ENCODE measurements around the gene SURF2. TPM values are rescaled to one million over a fixed set of nuclear protein-coding genes. Genes with fewer than 3 reads are reported as not detected.
A peak's percentile ranks its signal among the peaks of the same experiment; 100 is the strongest.
"Not testable (repeated sequence)": the region's sequence is repeated elsewhere in the genome, so short reads cannot be mapped to it uniquely, and the experiment has no call there.

The SURF2 gene
- total RNA-seq = 12.5 TPM
- long read RNA-seq, partial matches to known transcripts = 6 of 21 reads
- long read RNA-seq, other reads (novel, unspliced or antisense) = 13 of 21 reads

DNA sequence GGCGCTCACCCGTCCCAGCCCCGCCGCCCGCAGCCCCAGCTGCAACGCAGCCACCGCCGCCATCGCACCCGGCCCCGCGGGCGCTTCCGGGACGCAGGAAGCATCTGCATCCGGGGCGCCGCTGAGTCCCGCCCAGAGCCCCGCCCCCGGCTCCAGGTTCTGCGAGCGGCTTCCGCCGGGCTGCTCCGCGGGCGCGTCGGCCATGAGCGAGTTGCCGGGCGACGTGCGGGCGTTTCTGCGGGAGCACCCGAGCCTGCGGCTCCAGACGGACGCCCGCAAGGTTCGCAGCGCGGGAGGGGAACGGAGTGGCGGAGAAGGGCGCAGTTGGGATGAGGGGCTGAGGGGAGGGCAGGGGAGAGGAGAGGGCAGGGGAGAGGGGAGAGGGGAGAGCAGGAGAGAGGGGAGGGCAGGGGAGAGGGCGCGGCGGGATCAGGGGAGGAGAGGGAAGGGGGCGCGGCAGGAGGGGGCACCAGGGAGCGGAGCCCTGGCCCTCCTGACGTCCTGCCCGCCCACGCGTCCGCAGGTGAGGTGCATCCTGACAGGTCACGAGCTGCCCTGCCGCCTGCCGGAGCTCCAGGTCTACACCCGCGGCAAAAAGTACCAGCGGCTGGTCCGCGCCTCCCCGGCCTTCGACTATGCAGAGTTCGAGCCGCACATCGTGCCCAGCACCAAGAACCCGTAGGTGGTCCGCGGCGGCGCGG, at the start of gene SURF2, which contains the start of gene SURF1:
TSS of gene SURF2 (plus strand) at position 160 of the 701 bp plus-strand sequence. CDS start at position 203, 43 bp downstream.
TSS of gene SURF1 (minus strand) at position 97 of the 701 bp plus-strand sequence. CDS start at position 63, 34 bp downstream.
- DNase-seq (ENCODE audit: low spot score) = peak; percentile 96
- intact Hi-C loops (cut with DNase I) = no loop called here

DNA sequence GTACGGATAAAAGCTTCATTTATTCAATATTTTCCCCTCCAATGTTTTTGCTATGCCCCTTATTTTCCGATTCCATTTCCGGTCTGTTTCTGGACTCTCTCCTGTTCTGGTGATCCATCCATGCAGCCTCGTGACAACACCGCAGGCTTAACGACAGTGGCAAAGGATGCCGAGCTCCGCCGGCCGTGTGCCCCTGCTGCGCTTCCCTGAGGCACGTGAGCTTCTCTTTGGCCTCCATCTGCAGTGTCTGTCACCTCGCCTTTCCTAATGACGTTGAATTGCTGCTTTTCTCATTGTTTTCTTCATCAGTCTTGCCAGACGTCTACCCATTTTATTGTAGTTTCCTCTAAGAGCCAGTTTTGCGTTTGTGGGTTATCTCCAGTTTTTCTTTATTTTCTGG, 49.0 kb upstream of the SURF2 start:
- DNase-seq (ENCODE audit: low spot score) = no peak
- intact Hi-C loops (cut with DNase I) = no loop called here

DNA sequence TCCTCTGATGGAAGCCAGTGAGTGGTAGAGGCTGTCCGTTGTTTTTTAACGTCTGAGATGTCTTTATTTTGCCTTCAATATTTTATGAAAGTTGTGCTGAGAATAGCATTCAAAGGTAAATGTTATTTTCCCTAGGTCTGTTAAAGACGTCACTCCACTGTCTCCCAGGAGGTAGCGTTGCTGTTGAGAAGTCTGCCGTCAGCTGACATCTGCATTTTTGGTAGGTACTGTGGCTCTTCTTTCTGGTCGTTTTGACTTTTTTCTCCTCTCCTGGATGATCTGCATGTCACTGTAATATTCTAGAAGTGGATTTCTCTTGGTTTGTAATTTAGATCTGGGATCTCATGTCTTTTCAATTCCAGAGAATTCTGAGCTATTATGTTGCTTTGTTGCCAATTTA, 46.7 kb upstream of the SURF2 start:
- intact Hi-C loops (cut with DNase I) = no loop called here
- DNase-seq (ENCODE audit: low spot score) = no peak

DNA sequence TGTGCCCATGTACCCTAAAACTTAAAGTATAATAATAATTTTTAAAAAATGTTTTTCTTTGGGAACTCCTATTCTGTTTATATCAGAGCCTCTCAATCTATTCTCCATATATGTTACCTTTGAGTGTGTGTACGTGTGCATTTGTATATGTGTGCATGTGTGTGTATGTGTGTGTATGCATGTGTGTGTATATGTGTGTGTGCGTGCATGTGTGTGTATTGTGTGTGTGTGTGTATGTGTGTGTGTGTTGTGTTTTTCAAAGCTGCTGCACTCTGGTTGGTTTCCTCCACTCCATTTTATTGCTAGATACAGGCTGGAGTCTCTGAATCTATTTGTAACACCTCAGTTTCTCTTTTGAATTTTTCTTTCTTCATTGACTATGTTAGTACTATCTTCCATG, 40.4 kb upstream of the SURF2 start:
- intact Hi-C loops (cut with DNase I) = no loop called here
- DNase-seq (ENCODE audit: low spot score) = no peak

DNA sequence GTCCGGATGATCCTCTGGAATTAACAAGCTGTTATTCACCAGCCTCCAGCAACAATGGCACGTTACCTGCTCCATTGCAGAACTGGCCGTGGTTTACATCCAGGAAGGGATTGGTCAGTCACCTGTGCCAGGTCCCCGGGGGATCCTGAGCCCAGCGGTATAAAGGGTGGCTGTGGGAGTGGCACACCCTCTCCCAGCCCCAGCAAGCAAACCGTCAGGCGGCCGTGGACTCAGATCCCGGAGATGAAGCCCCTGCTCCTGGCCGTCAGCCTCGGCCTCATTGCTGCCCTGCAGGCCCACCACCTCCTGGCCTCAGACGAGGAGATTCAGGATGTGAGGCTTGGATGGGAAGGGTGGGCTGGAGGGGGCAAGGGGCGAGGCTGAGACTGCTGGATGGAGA, 38.8 kb upstream of the SURF2 start:
- DNase-seq (ENCODE audit: low spot score) = peak; percentile 29
- intact Hi-C loops (cut with DNase I) = not testable (repeated sequence)

DNA sequence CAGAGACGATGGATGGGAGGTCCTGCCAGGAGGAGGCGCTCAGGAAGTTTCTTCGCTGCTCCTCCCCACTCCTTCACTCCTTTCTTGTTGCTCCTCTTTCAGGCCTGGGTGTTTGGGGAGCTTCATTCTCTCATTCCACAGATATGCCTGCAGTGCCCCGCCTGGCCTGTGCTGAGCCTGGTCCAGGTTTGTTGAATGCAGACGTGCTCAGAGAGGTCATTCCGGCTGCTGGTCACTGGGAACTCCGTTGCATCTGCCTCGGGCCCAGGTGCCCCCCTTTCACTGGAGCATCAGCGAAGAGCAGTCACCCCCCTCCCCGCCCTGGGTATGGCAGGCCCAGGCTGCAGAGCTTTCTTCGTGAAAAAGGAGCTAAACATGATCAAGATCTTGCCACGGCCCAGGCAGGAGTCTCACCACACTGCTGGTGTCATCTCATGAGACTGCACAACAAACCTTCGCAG, 35.9 kb upstream of the SURF2 start:
- DNase-seq (ENCODE audit: low spot score) = peak; percentile 54
- intact Hi-C loops (cut with DNase I) = no loop called here

DNA sequence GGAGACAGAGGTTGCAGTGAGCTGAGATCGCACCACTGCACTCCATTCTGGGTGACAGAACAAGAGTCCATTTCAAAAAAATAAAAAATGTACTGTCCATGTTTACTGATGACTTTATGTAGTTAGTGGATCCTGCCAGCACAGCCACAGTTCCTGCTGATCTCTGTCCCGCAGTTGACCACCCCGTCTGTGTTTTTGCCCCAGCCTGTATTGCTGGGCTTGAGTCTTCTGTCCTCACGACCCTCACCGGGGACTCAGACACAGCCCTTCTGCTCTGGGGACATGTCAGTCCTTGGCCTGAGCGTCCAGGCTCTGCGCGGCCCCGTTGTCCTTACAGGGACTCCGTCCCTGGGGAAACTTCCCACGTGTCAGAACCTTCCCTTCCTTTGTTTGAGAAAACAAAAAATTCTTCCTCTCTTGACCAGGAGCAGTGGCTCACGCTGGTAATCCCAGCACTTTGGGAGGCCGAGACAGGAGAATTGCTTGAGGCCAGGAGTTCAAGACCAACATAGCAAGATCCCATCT, 34.9 kb upstream of the SURF2 start:
- intact Hi-C loops (cut with DNase I) = no loop called here

DNA sequence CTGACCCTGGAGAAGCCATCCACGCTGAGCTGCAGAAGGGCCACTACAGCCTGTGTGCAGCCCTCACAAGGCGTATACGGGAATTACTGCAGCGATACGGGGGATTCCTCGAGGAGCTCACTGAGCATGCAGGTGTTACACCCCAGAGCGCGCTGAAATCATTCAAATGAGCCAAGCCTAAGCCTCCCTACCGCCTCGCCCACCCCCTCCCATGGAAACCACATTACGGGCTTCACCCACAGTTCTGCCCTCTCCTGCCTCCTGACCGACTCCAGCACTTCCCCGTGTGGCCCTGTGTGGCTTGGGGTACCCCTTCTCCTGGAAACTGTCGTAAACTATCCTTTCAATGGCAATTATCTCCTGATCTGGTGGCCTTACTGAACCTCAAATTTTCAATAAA, 33.6 kb upstream of the SURF2 start:
- peak; percentile 24 for DNase-seq (ENCODE audit: low spot score)
- intact Hi-C loops (cut with DNase I) = no loop called here

More for the DNA sequence above, 34.9 kb upstream of the SURF2 start:
- peak; percentile 61 for DNase-seq (ENCODE audit: low spot score)

DNA sequence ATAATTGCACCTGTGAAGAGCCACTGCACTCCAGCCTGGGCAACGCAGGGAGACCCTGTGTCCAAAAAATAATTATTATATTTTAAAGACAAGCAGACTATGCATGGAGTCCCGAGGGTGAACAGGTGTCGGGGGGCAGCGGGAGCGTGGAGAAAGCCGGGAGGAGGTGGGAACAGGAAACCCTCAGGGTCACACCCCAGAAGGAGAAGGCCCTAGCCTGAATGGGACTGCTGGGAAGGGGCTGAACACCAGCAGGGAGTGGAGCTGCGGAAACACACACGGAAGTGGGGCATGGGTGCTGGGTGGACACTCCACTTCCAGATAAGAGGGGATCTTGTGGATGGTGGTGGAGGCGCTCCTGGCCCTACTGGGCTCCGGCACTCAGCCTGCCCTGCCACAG, 33.1 kb upstream of the SURF2 start:
- intact Hi-C loops (cut with DNase I) = no loop called here
- DNase-seq (ENCODE audit: low spot score) = peak; percentile 41

DNA sequence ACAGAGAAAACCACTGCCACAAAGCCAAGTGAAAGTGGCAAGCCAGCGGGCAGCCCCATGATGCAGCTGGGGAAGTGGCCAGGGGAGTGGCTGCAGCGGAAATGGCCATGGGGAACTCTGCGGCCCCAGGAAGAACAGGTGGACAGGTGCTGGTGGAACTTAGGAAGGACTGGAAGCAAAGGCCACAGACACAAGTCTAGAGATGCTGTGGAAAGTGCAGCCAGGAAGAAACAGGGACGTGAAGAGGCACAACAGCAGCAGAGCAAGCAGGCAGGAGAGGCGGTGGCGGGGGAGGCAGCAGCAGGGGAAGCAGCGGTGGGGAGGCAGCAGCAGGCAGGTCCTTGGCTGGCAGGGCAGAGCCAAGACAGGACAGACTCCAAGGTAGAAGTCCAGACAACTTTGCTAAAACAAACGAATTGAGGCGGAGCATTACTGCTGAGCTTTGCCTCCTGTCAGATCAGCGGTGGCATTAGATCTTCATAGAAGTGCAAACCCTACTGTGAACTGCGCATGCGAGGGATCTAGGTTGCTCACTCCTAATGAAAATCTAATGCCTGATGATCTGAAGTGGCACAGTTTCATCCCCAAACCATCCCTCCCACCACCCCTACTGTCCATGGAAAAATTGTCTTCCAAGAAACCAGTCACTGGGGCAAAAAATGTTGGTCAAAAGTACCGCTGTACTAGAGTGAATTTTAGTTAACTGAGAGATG, 32.2 kb upstream of the SURF2 start:
- intact Hi-C loops (cut with DNase I) = no loop called here
- DNase-seq (ENCODE audit: low spot score) = peak; percentile 62

DNA sequence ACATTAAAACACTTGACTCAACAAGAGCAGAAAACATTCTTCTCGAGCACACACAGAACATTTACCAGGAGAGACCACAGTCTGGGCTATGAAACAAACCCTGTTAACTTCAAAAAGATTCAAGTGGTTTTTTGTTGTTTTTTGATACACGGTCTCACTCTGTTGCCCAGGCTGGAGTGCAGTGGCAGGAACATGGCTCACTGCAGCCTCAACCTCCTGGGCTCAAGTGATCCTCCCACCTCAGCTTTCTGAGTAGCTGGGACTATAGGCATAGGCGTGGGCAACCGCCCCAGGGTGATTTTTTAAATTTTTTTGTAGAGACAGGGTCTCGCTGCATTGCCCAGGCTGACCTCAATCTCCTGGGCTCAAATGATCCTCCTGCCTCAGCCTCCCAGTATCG, 29.3 kb upstream of the SURF2 start:
- DNase-seq (ENCODE audit: low spot score); intact Hi-C loops (cut with DNase I): not testable (repeated sequence)

DNA sequence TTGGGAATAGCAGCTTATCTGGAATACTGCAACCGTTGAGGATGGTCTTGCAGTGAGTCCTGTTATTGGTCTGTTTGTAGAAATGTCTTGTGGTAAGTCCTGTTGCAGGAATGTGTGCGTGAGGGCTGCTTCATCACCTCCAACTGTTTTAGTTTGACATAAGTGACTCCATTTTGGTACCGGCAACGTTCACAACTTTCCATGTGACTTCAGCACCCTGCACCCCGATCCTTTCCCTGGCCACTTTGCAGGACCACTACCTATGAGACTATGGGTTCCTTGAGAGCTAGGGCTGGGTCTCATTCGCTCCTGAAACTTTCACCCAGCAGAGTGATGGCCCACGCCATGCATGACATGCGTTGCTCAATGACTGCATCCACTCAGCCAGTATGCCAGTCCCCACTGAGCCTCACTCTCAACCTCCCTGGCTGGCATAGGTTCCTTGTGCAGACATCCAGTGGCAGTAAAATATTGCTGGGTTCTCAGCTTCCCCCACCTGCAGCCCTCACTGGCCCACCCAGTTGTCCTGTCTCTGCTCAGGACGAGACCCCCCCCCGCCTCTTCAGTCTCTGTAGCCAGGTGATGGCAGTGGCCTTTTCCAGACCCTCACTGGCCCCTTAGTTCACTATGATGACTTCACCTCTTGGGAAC, 28.4 kb upstream of the SURF2 start:
- peak; percentile 39 for DNase-seq (ENCODE audit: low spot score)
- intact Hi-C loops (cut with DNase I) = no loop called here

DNA sequence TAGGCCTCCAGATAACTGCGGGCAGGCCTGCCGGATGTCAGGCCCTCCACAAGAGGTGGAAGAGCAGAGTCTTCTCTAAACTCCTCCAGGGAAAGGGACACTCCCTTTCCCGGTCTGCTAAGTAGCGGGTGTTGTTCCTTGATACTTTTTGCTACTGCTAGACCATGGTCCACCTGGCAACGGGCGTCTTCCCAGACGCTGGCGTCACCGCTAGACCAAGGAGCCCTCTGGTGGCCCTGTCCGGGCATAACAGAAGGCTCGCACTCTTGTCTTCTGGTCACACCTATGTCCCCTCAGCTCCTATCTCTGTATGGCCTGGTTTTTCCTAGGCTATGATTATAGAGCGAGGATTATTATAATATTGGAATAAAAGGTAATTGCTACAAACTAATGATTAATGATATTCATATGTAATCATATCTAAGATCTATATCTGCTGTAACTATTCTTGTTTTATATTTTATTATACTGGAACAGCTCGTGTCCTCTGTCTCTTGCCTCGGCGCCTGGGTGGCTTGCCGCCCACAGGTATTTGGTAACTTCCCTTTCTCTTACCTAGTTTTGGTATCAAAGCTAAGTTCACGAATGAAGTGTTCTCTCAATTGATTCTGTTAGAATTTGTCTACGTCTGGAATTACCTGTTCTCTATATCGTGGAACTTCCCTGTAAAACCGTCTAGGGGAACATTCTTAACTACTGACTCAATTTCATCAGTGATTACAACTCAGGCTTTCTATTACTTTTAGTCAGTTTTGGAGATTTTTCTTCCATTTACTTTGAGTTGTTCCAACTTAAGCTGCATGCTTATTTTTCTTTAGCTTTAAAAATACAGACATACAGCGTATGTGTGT, 26.8 kb upstream of the SURF2 start:
- intact Hi-C loops (cut with DNase I) = loop anchor here (5.0 kb wide), 1 partner anchor 142 kb away; no protein-coding TSS in a partner anchor
- peak; percentile 20 for DNase-seq (ENCODE audit: low spot score)

DNA sequence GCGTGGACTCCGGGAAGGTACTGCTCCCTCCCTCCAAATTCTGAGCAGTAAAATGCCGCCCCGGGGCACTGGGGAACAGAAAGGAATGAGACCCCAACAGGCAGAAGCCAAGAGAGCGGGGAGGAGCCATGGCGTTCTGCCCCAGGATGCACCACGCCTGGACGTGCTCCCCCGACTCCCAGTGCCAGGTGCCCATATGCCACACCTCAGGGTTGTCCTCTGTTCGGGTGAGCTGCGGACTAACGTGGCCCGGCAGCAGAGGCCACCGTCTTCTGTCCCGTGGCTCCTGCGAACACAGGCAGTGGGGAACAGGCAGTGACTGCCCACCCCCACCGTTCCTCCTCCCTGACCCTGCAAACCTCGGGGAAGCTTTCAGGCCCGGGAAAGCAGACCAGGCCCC, 25.1 kb upstream of the SURF2 start:
- intact Hi-C loops (cut with DNase I) = loop anchor here (5.0 kb wide), 1 partner anchor 144 kb away; no protein-coding TSS in a partner anchor
- DNase-seq (ENCODE audit: low spot score) = peak; percentile 59

DNA sequence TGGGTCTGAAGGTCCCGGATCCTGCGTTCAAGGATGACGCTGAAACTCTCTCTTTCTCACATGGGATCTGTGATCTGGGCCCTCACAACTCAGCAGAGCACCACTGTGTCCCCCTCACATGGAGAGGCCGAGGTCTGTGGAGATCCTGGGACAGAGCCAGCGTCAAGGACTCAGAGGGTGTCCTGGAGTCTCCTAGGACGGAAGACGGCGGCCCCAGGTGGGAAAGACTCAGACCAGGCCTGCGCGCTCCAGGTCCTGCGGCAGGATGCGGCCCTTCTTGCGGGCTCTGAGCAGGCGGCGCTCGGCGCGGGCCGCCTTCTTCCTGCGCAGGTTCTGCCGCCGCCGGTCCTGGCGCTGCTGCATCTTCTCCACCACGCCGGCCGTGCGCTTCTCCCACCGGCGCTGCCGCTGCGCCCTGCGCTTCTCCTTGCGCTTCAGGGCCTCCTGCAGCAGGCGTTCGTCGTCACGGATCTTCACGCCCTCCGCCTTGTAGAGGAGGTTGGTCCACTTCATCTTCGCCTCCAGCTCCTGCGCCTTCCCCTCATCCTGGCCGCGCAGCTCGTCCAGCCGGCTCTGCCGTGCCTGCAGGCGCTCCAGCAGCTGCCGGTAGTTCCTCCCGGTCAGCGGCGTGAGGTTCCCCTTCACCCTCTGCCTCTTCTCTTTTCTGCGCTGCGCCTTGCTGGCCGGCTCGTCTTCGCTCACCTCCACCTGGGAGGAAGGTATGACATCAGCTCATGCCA, 24.5 kb upstream of the SURF2 start:
- peak; percentile 63 for DNase-seq (ENCODE audit: low spot score)
- intact Hi-C loops (cut with DNase I) = loop anchor here (5.0 kb wide), 1 partner anchor 145 kb away; no protein-coding TSS in a partner anchor

DNA sequence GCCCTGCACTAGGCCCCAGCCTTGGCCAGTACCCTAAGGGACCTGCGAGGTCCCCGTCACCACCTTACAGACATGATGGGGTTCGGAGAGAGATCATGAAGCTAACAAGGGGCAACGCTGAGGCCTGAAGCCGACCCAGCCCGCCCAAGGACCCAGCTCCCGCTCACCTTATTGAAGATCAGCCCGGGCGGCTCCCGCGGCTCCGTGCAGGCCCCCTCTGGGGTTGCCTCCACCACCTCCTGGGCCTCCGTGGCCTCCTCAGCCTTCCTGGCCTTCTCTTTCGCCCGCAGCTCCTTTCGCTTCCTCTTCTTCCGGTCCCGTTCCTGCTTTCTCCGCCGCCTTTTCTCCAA, 24.0 kb upstream of the SURF2 start:
- intact Hi-C loops (cut with DNase I) = loop anchor here (5.0 kb wide), 1 partner anchor 145 kb away; no protein-coding TSS in a partner anchor
- DNase-seq (ENCODE audit: low spot score) = peak; percentile 22

DNA sequence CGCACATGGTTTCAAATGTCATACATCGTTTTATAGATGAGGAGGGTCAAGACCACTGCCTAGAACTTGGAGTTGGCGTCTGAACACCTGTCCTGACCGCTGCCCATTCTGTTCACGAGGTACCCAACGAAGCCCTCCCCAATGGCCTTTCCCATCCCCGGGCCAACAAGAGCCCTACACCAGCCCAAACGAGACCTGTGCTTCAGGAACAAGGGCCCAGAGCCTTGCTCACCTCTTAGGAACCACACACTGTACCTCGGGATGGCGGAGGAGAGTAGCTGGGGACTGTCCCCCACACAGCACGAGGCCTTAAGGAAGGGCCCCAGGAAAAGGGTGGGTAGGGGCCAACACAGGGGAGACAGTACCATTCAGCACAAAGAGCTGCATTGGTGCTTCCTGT, 23.3 kb upstream of the SURF2 start:
- intact Hi-C loops (cut with DNase I) = loop anchor here (5.0 kb wide), 1 partner anchor 146 kb away; no protein-coding TSS in a partner anchor
- peak; percentile 38 for DNase-seq (ENCODE audit: low spot score)

DNA sequence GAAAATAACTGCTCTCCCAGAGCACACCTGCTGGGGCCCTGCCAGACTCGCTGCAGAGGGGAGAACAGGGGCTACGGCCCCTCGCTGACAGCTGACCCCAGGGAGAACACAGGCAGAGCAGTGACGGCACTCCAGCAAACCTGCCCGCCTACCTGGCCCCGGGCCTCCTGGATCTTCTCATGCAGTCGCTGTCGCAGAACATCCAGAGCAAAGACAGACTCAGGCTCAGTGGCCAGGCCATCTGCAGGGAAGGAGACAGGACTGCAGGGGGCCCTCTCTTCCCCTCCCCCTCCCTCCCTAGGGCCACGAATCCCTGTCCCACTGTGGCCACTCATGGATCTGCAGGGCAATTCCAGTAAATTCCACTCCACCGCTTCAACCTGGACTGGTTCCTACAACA, 22.8 kb upstream of the SURF2 start:
- intact Hi-C loops (cut with DNase I) = loop anchor here (5.0 kb wide), 1 partner anchor 146 kb away; no protein-coding TSS in a partner anchor
- peak; percentile 27 for DNase-seq (ENCODE audit: low spot score)
